ENCODE data around the gene ELF3.

ELF3 gene

GRCh38 chr1:202034149-202034682 is 23.8 kb downstream of the ELF3 start:
- TF ChIP-seq CTCF (IDR thresholded peaks at IDR 0.05; ENCODE audit: extremely low read depth, insufficient read depth, missing control alignments) = no peak
- in situ Hi-C loops (cut with MboI; ENCODE audit: low pct_unique_long_range_greater_than_20kb, low sequenced_read_pairs, unreplicated experiment) = no loop called here
- peak; percentile 7 for DNase-seq (ENCODE audit: low spot score)

- in situ Hi-C loops (cut with MboI; ENCODE audit: low pct_unique_long_range_greater_than_20kb, low sequenced_read_pairs, unreplicated experiment) = no loop called here
- no peak for TF ChIP-seq CTCF (IDR thresholded peaks at IDR 0.05; ENCODE audit: extremely low read depth, insufficient read depth, missing control alignments)
- peak; percentile 32 for DNase-seq (ENCODE audit: low spot score)
Measured at GRCh38 chr1:202034683-202035462, 24.5 kb downstream of the ELF3 start.

- in situ Hi-C loops (cut with MboI; ENCODE audit: low pct_unique_long_range_greater_than_20kb, low sequenced_read_pairs, unreplicated experiment) = no loop called here
- no peak for TF ChIP-seq CTCF (IDR thresholded peaks at IDR 0.05; ENCODE audit: extremely low read depth, insufficient read depth, missing control alignments)
- no peak for DNase-seq (ENCODE audit: low spot score)
Measured at GRCh38 chr1:202036595-202037387, 26.4 kb downstream of the ELF3 start.

- no peak for TF ChIP-seq CTCF (IDR thresholded peaks at IDR 0.05; ENCODE audit: extremely low read depth, insufficient read depth, missing control alignments)
- in situ Hi-C loops (cut with MboI; ENCODE audit: low pct_unique_long_range_greater_than_20kb, low sequenced_read_pairs, unreplicated experiment) = no loop called here
- no peak for DNase-seq (ENCODE audit: low spot score)
Measured at GRCh38 chr1:202037706-202038296, 27.4 kb downstream of the ELF3 start.

- in situ Hi-C loops (cut with MboI; ENCODE audit: low pct_unique_long_range_greater_than_20kb, low sequenced_read_pairs, unreplicated experiment) = no loop called here
- DNase-seq (ENCODE audit: low spot score) = no peak
- TF ChIP-seq CTCF (IDR thresholded peaks at IDR 0.05; ENCODE audit: extremely low read depth, insufficient read depth, missing control alignments) = no peak
Measured at GRCh38 chr1:202038688-202039346, 28.4 kb downstream of the ELF3 start.

GRCh38 chr1:202045705-202046104 is 35.3 kb downstream of the ELF3 start:
- no peak for DNase-seq (ENCODE audit: low spot score)
- TF ChIP-seq CTCF (IDR thresholded peaks at IDR 0.05; ENCODE audit: extremely low read depth, insufficient read depth, missing control alignments) = no peak
- in situ Hi-C loops (cut with MboI; ENCODE audit: low pct_unique_long_range_greater_than_20kb, low sequenced_read_pairs, unreplicated experiment) = no loop called here

Measured in GM13977 (cell line).